SU-DHL-6 (cell line): ENCODE results near the gene ARHGAP26.

Experiments
- H2AFZ ChIP-seq: fragments of 200-600 bp; sonication (generic); 2 replicates; pipeline ENCODE4 v1.6.1; 2014; ENCODE audit warnings: low read depth, mild to moderate bottlenecking, moderate library complexity, mixed read lengths, antibody characterized with exemption, low read length; ENCODE audit not compliant: severe bottlenecking
- H3F3A ChIP-seq: fragments of 200-600 bp; shearing (Covaris generic); 2 replicates; pipeline ENCODE4 v1.6.0; 2016; ENCODE audit warnings: antibody characterized with exemption, mild to moderate bottlenecking; ENCODE audit not compliant: insufficient read depth
- H3K27ac ChIP-seq: fragments of 200-600 bp; sonication (generic); 2 replicates; pipeline ENCODE4 v1.5.1; 2016; ENCODE audit warnings: low read depth, mild to moderate bottlenecking, low read length, moderate library complexity, mixed read lengths
- H3K27me3 ChIP-seq: fragments of 200-600 bp; sonication (generic), shearing (Covaris generic); 2 replicates; pipeline ENCODE4 v1.6.0; 2014; ENCODE audit warnings: mild to moderate bottlenecking, low read length
- H3K36me3 ChIP-seq: fragments of 200-600 bp; sonication (generic); 2 replicates; pipeline ENCODE4 v1.6.1; 2014; ENCODE audit warnings: mild to moderate bottlenecking, low read length, mixed read lengths
- H3K4me2 ChIP-seq: fragments of 300-600, 200-600 bp; shearing (Covaris generic), sonication (generic); 2 replicates; pipeline ENCODE4 v1.6.0; 2014; ENCODE audit warnings: low read length, low read depth, mild to moderate bottlenecking; ENCODE audit not compliant: poor library complexity, severe bottlenecking
- H3K4me3 ChIP-seq: fragments of 200-600 bp; sonication (generic); 2 replicates; pipeline ENCODE4 v1.5.1; 2014; ENCODE audit warnings: antibody characterized with exemption, low read length, mild to moderate bottlenecking, mixed read lengths; ENCODE audit not compliant: insufficient read depth, poor library complexity, severe bottlenecking
- H3K79me2 ChIP-seq: fragments of 200-600 bp; sonication (generic); 2 replicates; pipeline ENCODE4 v1.6.1; 2014; ENCODE audit warnings: mild to moderate bottlenecking, low read length, moderate library complexity; ENCODE audit not compliant: insufficient read depth
- H3K9ac ChIP-seq: fragments of 200-600 bp; sonication (generic); 2 replicates; pipeline ENCODE4 v1.7.0; 2014; ENCODE audit warnings: mild to moderate bottlenecking, low read length
- H3K9me2 ChIP-seq: fragments of 200-600 bp; sonication (generic); replicated peaks from 2 replicates; pipeline ENCODE4 v1.6.1; 2014; ENCODE audit warnings: low read length; ENCODE audit not compliant: insufficient read depth
- H3K9me3 ChIP-seq: fragments of 200-600 bp; sonication (generic); 2 replicates; pipeline ENCODE4 v1.6.1; 2014; ENCODE audit warnings: low read length, mixed read lengths; ENCODE audit not compliant: insufficient read depth
- H4K20me1 ChIP-seq: fragments of 200-600 bp; sonication (generic); 2 replicates; pipeline ENCODE4 v1.6.1; 2014; ENCODE audit warnings: low read depth, mild to moderate bottlenecking, antibody characterized with exemption, low read length, moderate library complexity, mixed read lengths
- EZH2phosphoT487 ChIP-seq: fragments of 200-600 bp; sonication (generic), shearing (Covaris generic); conservative IDR thresholded peaks from 2 replicates; pipeline ENCODE4 v1.6.1; 2018; ENCODE audit warnings: mild to moderate bottlenecking, antibody characterized with exemption, low read length, moderate library complexity, mixed read lengths
- TF ChIP-seq, protein P1 (sequence below): fragments of 200-600 bp; sonication (generic); IDR thresholded peaks from one replicate; pipeline ENCODE4 v1.5.1; 2017; ENCODE audit warnings: antibody characterized with exemption, mild to moderate bottlenecking, low read length, moderate library complexity; ENCODE audit not compliant: insufficient read depth, poor library complexity, severe bottlenecking

ARHGAP26 gene

DNA sequence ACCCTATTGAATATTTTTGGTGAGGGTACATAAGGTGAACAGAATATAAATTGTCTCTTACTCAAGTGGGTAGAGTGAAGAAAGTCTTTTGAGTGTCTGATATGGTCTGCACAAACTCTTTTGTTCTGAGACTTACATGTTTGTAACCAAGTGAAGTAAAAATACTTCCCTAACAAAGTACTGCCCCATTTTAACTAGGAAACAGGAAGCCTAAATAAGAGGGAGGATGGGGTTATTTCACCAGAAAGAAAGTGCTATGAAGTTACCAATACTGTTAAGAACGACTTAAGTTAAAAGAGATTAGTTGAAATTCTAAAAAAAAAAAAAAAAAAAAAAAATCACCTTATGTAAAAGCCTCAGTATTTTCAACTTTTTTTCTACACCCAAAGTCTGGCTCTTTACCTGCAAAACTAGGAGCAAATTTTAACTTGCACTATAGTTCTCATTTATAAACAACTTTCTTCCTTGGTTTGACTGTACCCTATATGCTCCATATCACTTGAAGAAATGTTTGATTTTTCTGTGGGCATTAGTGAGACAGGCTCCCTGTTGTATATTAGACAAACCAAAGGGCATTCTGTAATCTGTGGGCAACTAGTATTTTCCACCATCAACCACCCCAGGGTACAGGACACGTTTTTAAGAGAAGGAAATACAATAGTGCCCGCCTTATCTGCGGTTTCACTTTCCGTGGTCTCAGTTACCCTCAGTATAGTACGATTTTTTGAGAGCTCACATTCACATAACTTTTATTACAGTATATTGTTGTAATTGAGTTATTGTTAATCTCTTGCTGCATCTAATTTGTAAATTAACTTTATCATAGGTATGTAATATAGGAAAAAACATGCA lies 505.6 kb downstream of the ARHGAP26 start:
- Histone ChIP-seq H3K9me2 (no peaks in the 10 kb centered on the region), H3K36me3 (peaks cover 7% of the 10 kb centered on the region; the same call in 1 of the 2 replicates), H4K20me1 (no peaks in the 10 kb centered on the region), H3F3A (no peaks in the 10 kb centered on the region), H3K4me3 (no peak overlapping the region), H2AFZ (no peak overlapping the region), H3K9ac (no peak overlapping the region), H3K27me3 (no peaks in the 10 kb centered on the region), H3K4me2 (no peak overlapping the region), H3K79me2 (no peaks in the 10 kb centered on the region), H3K27ac (no peak overlapping the region), H3K9me3 (no peaks in the 10 kb centered on the region)
- TF ChIP-seq EZH2phosphoT487: no peak
- TF ChIP-seq, protein P1, sequence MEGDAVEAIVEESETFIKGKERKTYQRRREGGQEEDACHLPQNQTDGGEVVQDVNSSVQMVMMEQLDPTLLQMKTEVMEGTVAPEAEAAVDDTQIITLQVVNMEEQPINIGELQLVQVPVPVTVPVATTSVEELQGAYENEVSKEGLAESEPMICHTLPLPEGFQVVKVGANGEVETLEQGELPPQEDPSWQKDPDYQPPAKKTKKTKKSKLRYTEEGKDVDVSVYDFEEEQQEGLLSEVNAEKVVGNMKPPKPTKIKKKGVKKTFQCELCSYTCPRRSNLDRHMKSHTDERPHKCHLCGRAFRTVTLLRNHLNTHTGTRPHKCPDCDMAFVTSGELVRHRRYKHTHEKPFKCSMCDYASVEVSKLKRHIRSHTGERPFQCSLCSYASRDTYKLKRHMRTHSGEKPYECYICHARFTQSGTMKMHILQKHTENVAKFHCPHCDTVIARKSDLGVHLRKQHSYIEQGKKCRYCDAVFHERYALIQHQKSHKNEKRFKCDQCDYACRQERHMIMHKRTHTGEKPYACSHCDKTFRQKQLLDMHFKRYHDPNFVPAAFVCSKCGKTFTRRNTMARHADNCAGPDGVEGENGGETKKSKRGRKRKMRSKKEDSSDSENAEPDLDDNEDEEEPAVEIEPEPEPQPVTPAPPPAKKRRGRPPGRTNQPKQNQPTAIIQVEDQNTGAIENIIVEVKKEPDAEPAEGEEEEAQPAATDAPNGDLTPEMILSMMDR: no peak

DNA sequence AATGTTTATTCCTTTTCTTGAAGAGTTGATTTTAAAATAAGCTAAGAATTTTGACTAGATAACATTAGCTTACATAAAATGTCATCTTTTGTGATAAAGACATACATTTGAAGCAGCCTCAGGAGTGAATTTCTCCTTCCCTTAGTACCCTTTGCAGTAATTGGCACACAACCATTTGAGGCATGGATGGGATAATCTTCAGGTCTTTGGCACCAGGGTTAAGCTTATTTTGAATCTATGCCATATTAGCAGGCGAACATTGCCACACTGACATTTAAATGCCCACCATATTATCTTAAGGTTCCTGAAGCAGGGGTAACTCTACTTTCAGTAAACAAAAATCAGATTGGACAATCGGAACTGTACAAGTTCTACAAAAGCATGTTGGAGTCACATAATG lies 507.4 kb downstream of the ARHGAP26 start:
- Histone ChIP-seq H3K27me3 (no peaks in the 10 kb centered on the region), H3K9me2 (no peaks in the 10 kb centered on the region), H3K4me3 (no peak overlapping the region), H3K27ac (no peak overlapping the region), H3K9me3 (no peaks in the 10 kb centered on the region), H3K36me3 (peaks cover 23% of the 10 kb centered on the region), H3K4me2 (no peak overlapping the region), H3K9ac (no peak overlapping the region), H3F3A (no peaks in the 10 kb centered on the region), H2AFZ (no peak overlapping the region), H4K20me1 (no peaks in the 10 kb centered on the region), H3K79me2 (no peaks in the 10 kb centered on the region)
- TF ChIP-seq EZH2phosphoT487: no peak
- TF ChIP-seq, protein P1: no peak
